GM18498 (cell line): ENCODE measurements around the gene C19orf44.

Source experiments
- ATAC-seq: cut with Tn5 transposase; IDR thresholded peaks from one replicate; pipeline ENCODE4 v1.9.1; 2021; ENCODE audit warnings: mild to moderate bottlenecking, moderate library complexity; ENCODE audit not compliant: unreplicated experiment

The C19orf44 gene

GRCh38 chr19:16516381-16516780 lies 20.2 kb downstream of the C19orf44 start:
- ATAC-seq, result no peak

GRCh38 chr19:16516923-16517610 lies 20.9 kb downstream of the C19orf44 start:
- no peak for ATAC-seq

- ATAC-seq, result no peak
Observed at GRCh38 chr19:16518061-16518460, 21.9 kb downstream of the C19orf44 start.

GRCh38 chr19:16518483-16519229 lies 22.5 kb downstream of the C19orf44 start:
- ATAC-seq, result no peak

GRCh38 chr19:16519230-16519687 lies 23.1 kb downstream of the C19orf44 start:
- no peak for ATAC-seq

- no peak for ATAC-seq
Observed at GRCh38 chr19:16520074-16520973, 24.1 kb downstream of the C19orf44 start.

GRCh38 chr19:16520986-16521624 lies 24.9 kb downstream of the C19orf44 start:
- ATAC-seq, result no peak

GRCh38 chr19:16521715-16522289 lies 25.6 kb downstream of the C19orf44 start:
- ATAC-seq, result no peak

- ATAC-seq, result no peak
Observed at GRCh38 chr19:16522559-16523377, 26.6 kb downstream of the C19orf44 start.

- ATAC-seq, result no peak
Observed at GRCh38 chr19:16524991-16525734, 29.0 kb downstream of the C19orf44 start.

GRCh38 chr19:16525751-16526481 lies 29.7 kb downstream of the C19orf44 start:
- no peak for ATAC-seq

- ATAC-seq, result no peak
Observed at GRCh38 chr19:16527334-16527935, 31.2 kb downstream of the C19orf44 start.

GRCh38 chr19:16527971-16528521 lies 31.9 kb downstream of the C19orf44 start:
- ATAC-seq, result no peak

GRCh38 chr19:16529466-16530144 lies 33.4 kb downstream of the C19orf44 start:
- no peak for ATAC-seq

GRCh38 chr19:16530540-16531379 lies 34.6 kb downstream of the C19orf44 start:
- no peak for ATAC-seq

- ATAC-seq, result no peak
Observed at GRCh38 chr19:16531380-16531669, 35.1 kb downstream of the C19orf44 start.
